HCT116 (cell line): ENCODE measurements around the gene VSNL1. TPM values are rescaled to one million over a fixed set of nuclear protein-coding genes. Genes with fewer than 3 reads are reported as not detected.

Source experiments
- ATAC-seq: fragments of 200-7000 bp; cut with Tn5 transposase; 2 replicates; pipeline ENCODE4 v1.9.1; 2020; ENCODE audit warnings: mild to moderate bottlenecking, moderate library complexity
- BruUV-seq: library from RNA; stranded (reverse); fragments of 400-500 nt; replicated peaks from 2 replicates; lab custom pipeline; 2021; lab: Mats Ljungman, UMichigan
- CTCF ChIA-PET: fragments of 300-600 bp; sonication (Branson Sonifier 250); formaldehyde crosslinking; loops from one replicate; lab custom pipeline; 2021; ENCODE audit warnings: antibody characterized with exemption; lab: Charles Lee
- POLR2A ChIA-PET: fragments of 300-600, 350-600 bp; sonication (Branson Sonifier 250); formaldehyde crosslinking; loops from one replicate; lab custom pipeline; 2021; ENCODE audit warnings: antibody characterized with exemption; lab: Charles Lee
- RAD21 ChIA-PET, 2 experiments: fragments of 300-600 bp; sonication (Branson Sonifier 250); formaldehyde crosslinking; loops; one replicate each; lab custom pipeline; 2023; ENCODE audit warnings: low total read pairs in 2 of 2; ENCODE audit not compliant: uncharacterized antibody in 2 of 2, unreplicated experiment in 2 of 2, low non-redundant PET in 1 of 2; lab: Charles Lee
- DNase-seq: peaks from one replicate; pipeline ENCODE4 v3.0.0-alpha.2; 2010; ENCODE audit warnings: low read depth, low spot score
- H2AFZ ChIP-seq: fragments of 200-600 bp; shearing (Covaris generic), sonication (generic); 2 replicates; pipeline ENCODE4 v1.6.1; 2017; ENCODE audit warnings: low read depth, mixed run types, mixed read lengths, antibody characterized with exemption, low read length; ENCODE audit not compliant: poor library complexity, severe bottlenecking
- H3K27ac ChIP-seq: 2 replicates; pipeline ENCODE4 v1.5.1; 2012; ENCODE audit warnings: low read depth, low read length
- H3K27me3 ChIP-seq: fragments of 200-600 bp; sonication (generic); 2 replicates; pipeline ENCODE4 v1.6.1; 2016; ENCODE audit warnings: mixed run types, low read length, mixed read lengths; ENCODE audit not compliant: insufficient read depth
- H3K36me3 ChIP-seq, 2 experiments: fragments of 200-500 bp in 1 of 2; fragments of 200-600 bp in 1 of 2; sonication (Bioruptor generic) in 1 of 2; sonication (generic) in 1 of 2; 2 replicates each; pipeline versions ENCODE4 v1.5.1 to v1.6.1; 2014 to 2016; ENCODE audit warnings: low read length in 2 of 2, inconsistent platforms in 1 of 2, mixed read lengths in 1 of 2, mixed run types in 1 of 2; ENCODE audit not compliant: insufficient read depth in 2 of 2, control insufficient read depth in 1 of 2
- H3K4me1 ChIP-seq, 2 experiments: fragments of 200-600 bp in 1 of 2; sonication (generic) in 1 of 2; 2 replicates each; pipeline versions ENCODE4 v1.5.1 to v1.6.1; 2012 to 2017; ENCODE audit warnings: low read length in 2 of 2, inconsistent platforms in 1 of 2, mild to moderate bottlenecking in 1 of 2, mixed read lengths in 1 of 2, mixed run types in 1 of 2, moderate library complexity in 1 of 2; ENCODE audit not compliant: insufficient read depth in 2 of 2, control insufficient read depth in 1 of 2
- H3K4me2 ChIP-seq: fragments of 200-600 bp; sonication (generic); 2 replicates; pipeline ENCODE4 v1.6.1; 2017; ENCODE audit warnings: mixed run types, low read length, mixed read lengths
- H3K4me3 ChIP-seq, 2 experiments: fragments of 200-600 bp in 1 of 2; sonication (generic) in 1 of 2; replicated peaks in 1 of 2; 2 replicates each; pipeline ENCODE4 v1.5.1; 2011 to 2016; ENCODE audit warnings: low read length in 2 of 2, control low read depth in 1 of 2, low read depth in 1 of 2, mild to moderate bottlenecking in 1 of 2, mixed read lengths in 1 of 2, mixed run types in 1 of 2
- H3K79me2 ChIP-seq: fragments of 200-600 bp; sonication (generic); 2 replicates; pipeline ENCODE4 v1.6.1; 2017; ENCODE audit warnings: mild to moderate bottlenecking, mixed run types, low read length, moderate library complexity, mixed read lengths; ENCODE audit not compliant: insufficient read depth
- H3K9ac ChIP-seq: fragments of 200-600 bp; sonication (generic); 2 replicates; pipeline ENCODE4 v1.6.1; 2016; ENCODE audit warnings: low read length, mixed read lengths
- H3K9me2 ChIP-seq: fragments of 200-600 bp; sonication (generic), shearing (Covaris generic); 2 replicates; pipeline ENCODE4 v1.6.1; 2017; ENCODE audit warnings: mixed run types, mild to moderate bottlenecking, moderate library complexity; ENCODE audit not compliant: insufficient read depth
- H3K9me3 ChIP-seq, 2 experiments: fragments of 200-500 bp in 1 of 2; fragments of 200-600 bp in 1 of 2; sonication (Bioruptor generic) in 1 of 2; sonication (generic) in 1 of 2; 2 replicates each; pipeline ENCODE4 v1.6.1; 2014 to 2017; ENCODE audit warnings: low read length in 2 of 2, mixed read lengths in 2 of 2, inconsistent platforms in 1 of 2, low read depth in 1 of 2, mild to moderate bottlenecking in 1 of 2, mixed run types in 1 of 2, moderate library complexity in 1 of 2; ENCODE audit not compliant: control insufficient read depth in 1 of 2, insufficient read depth in 1 of 2
- H4K20me1 ChIP-seq: fragments of 200-600 bp; sonication (generic), shearing (Covaris generic); 2 replicates; pipeline ENCODE4 v1.6.1; 2017; ENCODE audit warnings: mixed run types, mild to moderate bottlenecking, moderate library complexity; ENCODE audit not compliant: insufficient read depth
- CTCF ChIP-seq, 3 experiments: fragments of 200-600 bp in 1 of 3; sonication (generic) in 1 of 3; IDR thresholded peaks in 2 of 3; conservative IDR thresholded peaks in 1 of 3; 2 replicates each; pipeline ENCODE4 v1.5.1; 2012 to 2017; ENCODE audit warnings: low read depth in 2 of 3, low read length in 2 of 3, antibody characterized with exemption in 1 of 3, borderline replicate concordance in 1 of 3, control low read depth in 1 of 3, mild to moderate bottlenecking in 1 of 3, mixed read lengths in 1 of 3, mixed run types in 1 of 3, moderate library complexity in 1 of 3; ENCODE audit not compliant: insufficient read depth in 1 of 3
- EGR1 ChIP-seq: IDR thresholded peaks from 2 replicates; pipeline ENCODE4 v1.6.1; 2012; ENCODE audit warnings: low read depth
- POLR2A ChIP-seq: IDR thresholded peaks from 2 replicates; pipeline ENCODE4 v1.7.0; 2011; ENCODE audit warnings: borderline replicate concordance; ENCODE audit not compliant: insufficient read depth, insufficient read length; ENCODE audit errors: extremely low read depth
- SRF ChIP-seq: IDR thresholded peaks from 2 replicates; pipeline ENCODE4 v1.6.1; 2012; ENCODE audit warnings: low read depth
- TCF7L2 ChIP-seq: IDR thresholded peaks from 2 replicates; pipeline ENCODE4 v1.7.0; 2011; ENCODE audit warnings: borderline replicate concordance, inconsistent platforms; ENCODE audit not compliant: insufficient read depth, insufficient read length; ENCODE audit errors: extremely low read depth
- YY1 ChIP-seq: IDR thresholded peaks from 2 replicates; pipeline ENCODE4 v1.6.1; 2011; ENCODE audit warnings: low read length, low read depth, moderate library complexity, mild to moderate bottlenecking; ENCODE audit not compliant: insufficient replicate concordance; ENCODE audit errors: extremely low read depth
- ZFX ChIP-seq: fragments of 450-650 bp; IDR thresholded peaks from 2 replicates; pipeline ENCODE4 v1.6.1; 2017
- intact Hi-C: fragments of 100-400 bp; cut with micrococcal nuclease; formaldehyde crosslinking; loops from 2 replicates; pipeline ENCODE4 v1.10.0; 2022
- total RNA-seq: library from RNA; stranded (reverse); gene quantifications from one replicate; pipeline ENCODE4 v1.2.1, GENCODE V29; 2021; ENCODE audit not compliant: unreplicated experiment

VSNL1 gene
- total RNA-seq, 1 experiment from 2014 or later: 4.6 TPM

- BruUV-seq: no TSS peak
- no peak overlapping the region for H3K4me2 ChIP-seq
- H3K9ac ChIP-seq: no peak overlapping the region
- RAD21 ChIA-PET: no interaction called here
- peaks cover 0 to 17% of the 10 kb centered on the region in 2 experiments; a peak in 1 of 4 replicates for H3K4me1 ChIP-seq
- H3K4me3 ChIP-seq: no peak overlapping the region
- TF ChIP-seq POLR2A: no peak
- no peak for TF ChIP-seq SRF
- no peak for TF ChIP-seq EGR1
- TF ChIP-seq CTCF (IDR thresholded peaks at IDR 0.05 in 2 of 3, conservative IDR thresholded peaks at IDR 0.05 in 1 of 3; ENCODE audit: borderline replicate concordance in 1 of 3, insufficient read depth in 1 of 3, low read depth in 2 of 3, low read length in 2 of 3): no peak
- no peak for TF ChIP-seq ZFX
- POLR2A ChIA-PET: no interaction called here
- no peaks in the 10 kb centered on the region for H3K9me3 ChIP-seq
- H3K27me3 ChIP-seq: no peaks in the 10 kb centered on the region
- intact Hi-C loops: no loop called here
- H4K20me1 ChIP-seq: no peaks in the 10 kb centered on the region
- H2AFZ ChIP-seq: no peak overlapping the region
- DNase-seq (no peak), ATAC-seq (no peak)
- no peaks in the 10 kb centered on the region for H3K36me3 ChIP-seq
- no peaks in the 10 kb centered on the region for H3K9me2 ChIP-seq
- CTCF ChIA-PET: no interaction called here
- H3K79me2 ChIP-seq: no peaks in the 10 kb centered on the region
- no peak overlapping the region for H3K27ac ChIP-seq
Measured at GRCh38 chr2:17588031-17588430, 47.5 kb downstream of the VSNL1 start.

GRCh38 chr2:17589406-17590035, 49.0 kb downstream of the VSNL1 start:
- H3K36me3 ChIP-seq: no peaks in the 10 kb centered on the region
- no peak overlapping the region for H3K9ac ChIP-seq
- H3K9me2 ChIP-seq: no peaks in the 10 kb centered on the region
- H3K9me3 ChIP-seq: no peaks in the 10 kb centered on the region
- ChIA-PET CTCF (no interaction called here), POLR2A (interaction anchor here (0.7 to 1.1 kb wide), 2 partner anchors 36 to 49 kb away, joined by 3 to 6 read pairs; partner anchors contain the start of gene VSNL1), RAD21 (no interaction called here)
- no peak for DNase-seq
- H3K27me3 ChIP-seq: no peaks in the 10 kb centered on the region
- H4K20me1 ChIP-seq: no peaks in the 10 kb centered on the region
- no TSS peak for BruUV-seq
- H3K4me2 ChIP-seq: no peak overlapping the region
- H2AFZ ChIP-seq: no peak overlapping the region
- TF ChIP-seq YY1 (no peak), TCF7L2 (no peak)
- TF ChIP-seq, all 23 proteins: peak for 0
- H3K4me3 ChIP-seq: no peak overlapping the region
- H3K27ac ChIP-seq: no peak overlapping the region
- H3K4me1 ChIP-seq: peaks cover 0 to 13% of the 10 kb centered on the region in 2 experiments; a peak in 1 of 4 replicates
- H3K79me2 ChIP-seq: no peaks in the 10 kb centered on the region
- intact Hi-C loops: no loop called here
- no peak for ATAC-seq
